ENCODE data around the gene NGRN.
"Not testable (repeated sequence)": the region's sequence is repeated elsewhere in the genome, so short reads cannot be mapped to it uniquely, and the experiment has no call there.

NGRN gene

DNA sequence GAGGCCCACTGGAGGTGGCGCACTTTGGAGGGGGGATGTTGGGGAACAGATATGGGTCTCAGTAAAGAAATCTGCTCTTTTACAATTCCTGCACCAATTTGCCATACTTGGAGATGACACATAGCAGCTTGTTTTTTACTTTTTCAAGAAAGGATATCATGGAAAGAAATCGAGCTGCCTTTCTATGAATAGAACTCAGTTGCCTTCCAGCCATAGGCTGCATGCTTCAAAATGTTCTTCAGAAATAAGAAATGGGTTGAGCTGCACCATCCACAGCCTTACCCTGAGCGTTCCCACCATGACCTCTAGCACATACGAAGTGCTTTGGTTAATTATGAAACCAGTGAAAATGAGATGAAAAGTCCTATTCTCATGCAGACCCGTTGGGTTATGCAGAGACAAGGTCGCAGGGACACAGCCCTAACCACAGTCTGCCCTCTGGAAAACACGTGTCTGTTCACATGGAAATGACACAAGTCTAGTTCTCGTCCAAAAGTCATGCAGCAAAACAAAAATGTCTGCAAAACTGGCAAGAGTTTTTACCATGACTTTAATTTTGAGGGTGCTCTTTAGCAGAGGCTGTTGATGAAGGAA lies 36.3 kb downstream of the NGRN start:
- in situ Hi-C loops (cut with HindIII; ENCODE audit: low pct_ligation_motif_present, low pct_unique_long_range_greater_than_20kb, low sequenced_read_pairs), result no loop called here
- DNase-seq, result no peak

GRCh38 chr15:90305355-90305754 lies 39.9 kb downstream of the NGRN start:
- in situ Hi-C loops (cut with HindIII; ENCODE audit: low pct_ligation_motif_present, low pct_unique_long_range_greater_than_20kb, low sequenced_read_pairs); DNase-seq: not testable (repeated sequence)

DNA sequence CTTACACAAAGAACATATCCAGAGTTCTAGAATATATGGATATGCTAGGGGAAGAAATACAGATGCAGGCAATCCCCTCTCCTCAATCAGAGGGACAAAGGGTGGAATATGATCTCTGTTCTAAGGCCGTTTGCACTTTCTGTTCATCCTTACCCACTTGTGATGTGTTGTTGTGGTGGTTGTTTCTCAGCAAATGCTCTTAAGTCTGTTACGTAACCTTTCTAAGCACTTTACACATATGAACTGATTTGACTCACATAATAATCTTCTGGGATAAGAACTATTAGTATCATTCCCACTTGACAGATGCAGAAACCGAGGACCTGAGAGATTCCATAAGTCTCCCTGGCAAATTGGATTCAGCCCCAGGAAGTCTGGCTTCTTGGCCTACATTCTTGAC lies 40.5 kb downstream of the NGRN start:
- in situ Hi-C loops (cut with HindIII; ENCODE audit: low pct_ligation_motif_present, low pct_unique_long_range_greater_than_20kb, low sequenced_read_pairs), result no loop called here

DNA sequence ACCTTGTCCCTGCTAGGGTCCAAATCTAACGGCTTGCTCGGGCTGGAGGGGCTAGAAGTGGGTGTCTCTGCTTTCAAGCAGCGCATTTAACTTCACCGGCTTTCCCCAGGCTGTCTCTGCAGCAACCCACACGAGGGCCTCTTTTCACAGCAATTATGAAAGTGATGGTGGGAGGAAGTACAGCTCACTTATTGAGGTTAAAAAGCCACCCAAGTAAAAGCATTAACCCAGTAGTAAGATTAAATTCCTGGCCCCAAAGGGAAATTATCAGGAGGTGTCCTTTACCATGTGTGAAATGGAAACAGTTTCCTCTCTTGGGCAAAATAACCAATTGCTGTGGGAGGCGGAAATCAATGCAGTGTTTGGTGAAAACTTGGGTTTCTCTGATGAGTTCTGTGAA lies 41.1 kb downstream of the NGRN start:
- in situ Hi-C loops (cut with HindIII; ENCODE audit: low pct_ligation_motif_present, low pct_unique_long_range_greater_than_20kb, low sequenced_read_pairs), result no loop called here
- no peak for DNase-seq

More for the DNA sequence above, 40.5 kb downstream of the NGRN start:
- no peak for DNase-seq

DNA sequence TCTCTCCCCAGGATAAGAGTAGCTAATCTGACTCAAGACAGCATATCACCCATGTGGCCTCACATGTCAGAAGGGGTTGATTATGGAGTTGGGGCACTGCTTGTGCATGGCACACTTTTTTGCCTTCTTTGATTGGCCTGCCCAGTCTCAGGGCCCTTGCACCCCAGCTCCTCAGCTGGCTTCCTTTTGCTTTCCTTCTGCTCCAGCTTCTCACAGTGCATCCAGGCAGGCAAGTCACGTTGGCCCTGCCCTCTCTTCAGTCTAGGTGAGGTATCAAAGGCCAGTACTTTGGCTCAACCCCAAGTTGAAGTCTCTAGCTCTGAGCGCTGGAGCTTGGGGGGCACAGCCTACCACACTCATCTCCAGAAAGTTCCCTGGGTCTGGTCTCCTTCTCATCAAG lies 42.2 kb downstream of the NGRN start:
- in situ Hi-C loops (cut with HindIII; ENCODE audit: low pct_ligation_motif_present, low pct_unique_long_range_greater_than_20kb, low sequenced_read_pairs), result no loop called here
- no peak for DNase-seq

DNA sequence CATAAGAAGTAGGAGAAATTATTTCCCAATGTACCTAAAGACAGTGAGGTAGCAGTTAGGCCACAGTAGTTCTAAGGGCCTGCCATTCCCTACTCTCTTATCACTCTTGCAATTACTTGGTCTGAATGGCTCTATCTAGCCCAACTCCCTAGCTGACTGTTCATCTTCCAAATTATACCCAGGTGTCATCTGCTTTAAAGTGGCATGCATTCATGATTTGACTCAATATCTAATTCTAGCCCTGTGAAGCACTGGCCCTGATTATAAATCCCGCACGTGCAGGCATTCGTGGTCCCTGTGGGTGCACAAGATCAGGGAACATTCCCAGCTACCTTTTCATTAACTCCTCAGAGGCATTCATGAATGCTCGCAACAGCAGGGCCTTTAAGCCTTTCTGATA lies 43.5 kb downstream of the NGRN start:
- in situ Hi-C loops (cut with HindIII; ENCODE audit: low pct_ligation_motif_present, low pct_unique_long_range_greater_than_20kb, low sequenced_read_pairs), result no loop called here
- DNase-seq, result no peak

DNA sequence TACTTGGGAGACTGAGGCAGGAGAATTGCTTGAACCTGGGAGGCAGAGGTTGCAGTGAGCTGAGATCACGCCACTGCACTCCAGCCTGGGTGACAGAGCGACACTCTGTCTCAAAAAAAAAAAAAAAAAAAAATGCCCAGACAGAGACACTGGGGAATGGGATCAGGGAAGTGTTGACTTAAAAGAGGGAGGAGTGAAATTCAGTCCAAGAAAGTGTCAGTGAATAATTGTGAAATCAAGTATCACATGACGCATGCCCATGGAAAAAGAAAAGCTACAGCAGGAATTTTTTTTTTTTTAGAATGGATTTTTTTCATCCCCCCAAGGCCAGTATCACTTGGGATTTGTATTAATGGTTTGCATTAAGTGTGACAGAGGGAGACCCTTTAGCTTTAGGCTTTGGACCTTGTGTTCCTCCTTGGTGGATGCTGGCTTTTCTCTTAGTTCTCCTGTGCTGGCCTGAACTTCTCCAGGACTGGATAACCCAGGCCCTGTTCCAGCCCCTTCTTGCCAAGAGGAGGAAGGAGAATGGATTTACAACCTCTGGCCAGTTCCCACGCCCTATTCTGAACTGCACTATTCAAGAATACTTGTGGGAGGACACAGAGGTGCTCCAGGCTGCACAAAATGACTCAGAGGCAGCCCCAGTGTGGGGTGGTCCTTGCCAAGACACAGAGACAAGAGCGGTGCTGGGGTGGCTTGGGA lies 50.0 kb downstream of the NGRN start:
- DNase-seq, result no peak
- in situ Hi-C loops (cut with HindIII; ENCODE audit: low pct_ligation_motif_present, low pct_unique_long_range_greater_than_20kb, low sequenced_read_pairs), result no loop called here

DNA sequence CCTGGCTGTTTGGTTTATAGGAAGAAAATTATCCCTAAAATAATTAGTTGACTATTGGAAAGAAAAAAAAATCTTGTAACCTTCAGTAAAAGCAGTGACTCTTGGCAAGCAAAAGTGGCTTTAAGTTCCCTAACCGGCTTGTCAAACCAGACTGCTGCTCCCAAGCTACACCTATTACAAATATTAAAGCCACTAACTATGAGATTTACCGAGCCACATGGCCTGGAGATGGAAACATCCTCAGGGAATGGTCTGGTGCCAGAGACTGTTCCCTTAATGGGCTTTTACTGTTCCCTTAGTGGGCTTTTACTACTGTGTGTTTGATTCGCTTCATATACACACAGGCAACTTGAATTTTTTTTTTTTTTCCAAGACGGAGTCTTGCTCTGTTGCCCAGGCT lies 50.7 kb downstream of the NGRN start:
- DNase-seq, result no peak
- in situ Hi-C loops (cut with HindIII; ENCODE audit: low pct_ligation_motif_present, low pct_unique_long_range_greater_than_20kb, low sequenced_read_pairs), result no loop called here

DNA sequence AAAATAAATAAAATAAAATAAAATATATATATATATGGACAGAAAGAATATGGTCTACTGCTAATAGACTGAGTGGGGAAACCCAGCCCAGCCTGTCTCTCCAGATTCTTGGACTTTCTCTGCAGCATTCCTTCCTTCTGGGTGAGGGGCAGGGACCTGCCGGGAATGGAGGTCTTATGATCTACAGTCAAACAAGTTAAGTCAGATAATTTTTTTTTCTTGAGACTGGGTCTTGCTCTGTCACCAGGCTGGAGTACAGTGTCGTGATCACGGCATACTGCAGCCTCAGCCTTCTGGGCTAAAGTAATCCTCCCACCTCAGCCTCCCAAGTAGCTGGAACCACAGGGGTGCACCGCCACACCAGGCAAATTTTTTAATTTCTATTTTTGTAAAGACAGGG lies 53.1 kb downstream of the NGRN start:
- no peak for DNase-seq
- in situ Hi-C loops (cut with HindIII; ENCODE audit: low pct_ligation_motif_present, low pct_unique_long_range_greater_than_20kb, low sequenced_read_pairs), result no loop called here

- in situ Hi-C loops (cut with HindIII; ENCODE audit: low pct_ligation_motif_present, low pct_unique_long_range_greater_than_20kb, low sequenced_read_pairs), result no loop called here
- peak; percentile 82 for DNase-seq
Measured at GRCh38 chr15:90320062-90320884, 54.8 kb downstream of the NGRN start.

GRCh38 chr15:90320885-90321278 lies 55.4 kb downstream of the NGRN start:
- no peak for DNase-seq
- in situ Hi-C loops (cut with HindIII; ENCODE audit: low pct_ligation_motif_present, low pct_unique_long_range_greater_than_20kb, low sequenced_read_pairs), result no loop called here

Measured in ACHN (cell line).